ENCODE measurements around the gene KLKB1. TPM values are rescaled to one million over a fixed set of nuclear protein-coding genes. Genes with fewer than 3 reads are reported as not detected.
"Not testable (repeated sequence)": the region's sequence is repeated elsewhere in the genome, so short reads cannot be mapped to it uniquely, and the experiment has no call there.

KLKB1 gene
- total RNA-seq, 2 experiments from 2014 or later: not detected

DNA sequence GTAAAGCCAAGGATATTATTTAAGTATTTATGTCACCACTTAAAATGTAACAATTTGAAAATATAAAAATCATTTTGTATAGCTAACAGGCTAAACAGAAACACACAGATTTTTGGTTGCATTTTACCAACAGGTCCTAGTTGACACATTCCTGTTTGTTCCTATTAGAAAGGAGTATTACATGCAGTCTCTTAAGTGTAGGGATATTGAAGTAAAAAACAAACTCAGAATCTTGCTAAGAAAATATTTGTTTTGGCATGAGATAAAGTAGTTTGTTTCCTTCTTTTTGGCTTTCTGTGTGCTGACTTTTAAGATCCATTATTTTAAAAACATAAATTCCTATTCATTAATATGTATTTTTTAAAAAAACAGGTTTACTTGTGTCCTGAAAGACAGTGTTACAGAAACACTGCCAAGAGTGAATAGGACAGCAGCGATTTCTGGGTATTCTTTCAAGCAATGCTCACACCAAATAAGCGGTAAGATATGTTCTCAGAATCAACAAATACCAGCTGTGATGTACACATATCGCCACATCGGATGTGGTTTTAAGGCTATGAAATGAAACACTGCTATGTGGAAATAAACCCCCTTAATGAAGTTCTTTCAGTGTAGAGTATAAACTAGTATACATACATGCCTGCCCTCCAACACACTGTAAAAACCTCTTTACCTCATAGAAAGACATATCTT lies 45.5 kb downstream of the KLKB1 start:
- intact Hi-C loops (cut with micrococcal nuclease): no loop called here
- Mint-ChIP-seq H3K4me1 (ENCODE audit: low read depth) (no peaks in the 10 kb centered on the region), H3K27me3 (peaks cover 6% of the 10 kb centered on the region), H3K27ac (no peak overlapping the region), H3K36me3 (no peaks in the 10 kb centered on the region), H3K4me3 (no peak overlapping the region), H3K9me3 (no peaks in the 10 kb centered on the region)
- ChIA-PET POLR2A (no interaction called here), CTCF (no interaction called here)
- DNase-seq: no peak

GRCh38 chr4:186273392-186273789 lies 46.1 kb downstream of the KLKB1 start:
- CTCF ChIA-PET; intact Hi-C loops (cut with micrococcal nuclease); H3K27me3 Mint-ChIP-seq; H3K4me1 Mint-ChIP-seq (ENCODE audit: low read depth); H3K4me3 Mint-ChIP-seq; POLR2A ChIA-PET; H3K36me3 Mint-ChIP-seq; DNase-seq; H3K9me3 Mint-ChIP-seq; H3K27ac Mint-ChIP-seq: not testable (repeated sequence)

DNA sequence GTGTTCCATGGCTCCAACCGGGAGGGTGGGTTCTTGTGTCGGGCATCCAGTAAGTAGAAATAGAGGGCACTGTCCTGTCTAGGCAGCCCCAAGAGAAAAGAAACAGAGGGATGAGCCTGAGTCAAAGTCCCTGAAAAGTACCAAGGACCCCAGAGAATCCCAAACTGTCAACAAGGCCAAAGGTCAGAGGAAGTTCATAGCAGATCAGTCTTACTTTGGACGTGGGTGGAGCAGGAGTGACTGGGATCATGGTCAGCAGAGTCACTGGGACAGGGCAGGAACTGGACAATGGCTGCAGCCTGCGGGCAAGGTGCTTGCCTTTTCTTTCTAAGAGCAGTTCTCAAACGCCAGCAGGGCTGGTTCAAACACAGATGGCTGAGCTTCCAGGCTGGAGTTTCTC lies 56.0 kb downstream of the KLKB1 start:
- H3K4me1 Mint-ChIP-seq (ENCODE audit: low read depth): no peaks in the 10 kb centered on the region
- no peaks in the 10 kb centered on the region for H3K36me3 Mint-ChIP-seq
- H3K4me3 Mint-ChIP-seq: no peak overlapping the region
- no peak for DNase-seq
- intact Hi-C loops (cut with micrococcal nuclease): no loop called here
- ChIA-PET POLR2A (no interaction called here), CTCF (no interaction called here)
- H3K9me3 Mint-ChIP-seq: no peaks in the 10 kb centered on the region
- no peak overlapping the region for H3K27ac Mint-ChIP-seq
- H3K27me3 Mint-ChIP-seq: peaks cover 5% of the 10 kb centered on the region

GRCh38 chr4:186285147-186285546 lies 57.8 kb downstream of the KLKB1 start:
- CTCF ChIA-PET: no interaction called here

DNA sequence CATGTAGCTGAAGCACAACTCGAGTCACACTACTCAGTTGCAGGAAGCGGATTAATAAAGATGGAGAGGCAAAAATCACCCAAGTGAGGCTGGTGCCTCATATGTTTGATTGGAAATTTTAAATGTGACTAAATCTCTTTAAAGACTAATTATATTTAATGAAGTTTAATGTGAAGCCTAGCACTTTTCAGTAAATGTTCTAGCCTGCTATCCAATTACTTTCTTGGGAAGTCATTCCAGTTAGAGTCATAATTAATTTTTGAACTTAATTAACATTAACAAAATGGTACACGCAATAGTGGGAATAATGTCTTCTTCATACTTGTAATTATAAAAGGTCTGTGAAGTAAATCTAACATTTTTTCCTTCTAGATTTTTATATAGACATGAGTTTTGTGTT lies 59.3 kb downstream of the KLKB1 start:
- H3K27me3 Mint-ChIP-seq: peaks cover 12% of the 10 kb centered on the region
- no peak overlapping the region for H3K27ac Mint-ChIP-seq
- no peak for DNase-seq
- intact Hi-C loops (cut with micrococcal nuclease): no loop called here
- H3K9me3 Mint-ChIP-seq: no peaks in the 10 kb centered on the region
- no peaks in the 10 kb centered on the region for H3K36me3 Mint-ChIP-seq
- H3K4me3 Mint-ChIP-seq: no peak overlapping the region
- POLR2A ChIA-PET: no interaction called here
- CTCF ChIA-PET: no interaction called here
- H3K4me1 Mint-ChIP-seq (ENCODE audit: low read depth): no peaks in the 10 kb centered on the region

More at GRCh38 chr4:186285147-186285546, 57.8 kb downstream of the KLKB1 start:
- no peak for DNase-seq
- Mint-ChIP-seq H3K27ac (no peak overlapping the region), H3K27me3 (peaks cover 8% of the 10 kb centered on the region), H3K9me3 (no peaks in the 10 kb centered on the region), H3K4me1 (ENCODE audit: low read depth) (no peaks in the 10 kb centered on the region), H3K36me3 (no peaks in the 10 kb centered on the region), H3K4me3 (no peak overlapping the region)
- POLR2A ChIA-PET: no interaction called here
- intact Hi-C loops (cut with micrococcal nuclease): no loop called here

GRCh38 chr4:186291256-186291890 lies 64.1 kb downstream of the KLKB1 start:
- peaks cover 15% of the 10 kb centered on the region for H3K27me3 Mint-ChIP-seq
- no peak overlapping the region for H3K27ac Mint-ChIP-seq
- peaks cover 5% of the 10 kb centered on the region for H3K4me1 Mint-ChIP-seq (ENCODE audit: low read depth)
- H3K4me3 Mint-ChIP-seq: no peak overlapping the region
- H3K36me3 Mint-ChIP-seq: no peaks in the 10 kb centered on the region
- no peaks in the 10 kb centered on the region for H3K9me3 Mint-ChIP-seq
- ChIA-PET CTCF (interaction anchor here (1.5 kb wide), 1 partner anchor 296 kb away, joined by 4 read pairs; no protein-coding TSS in a partner anchor), POLR2A (no interaction called here)
- no peak for DNase-seq
- intact Hi-C loops (cut with micrococcal nuclease): no loop called here

- no peak overlapping the region for H3K4me3 Mint-ChIP-seq
- CTCF ChIA-PET: interaction anchor here (1.8 kb wide), 1 partner anchor 293 kb away, joined by 26 read pairs; no protein-coding TSS in a partner anchor
- intact Hi-C loops (cut with micrococcal nuclease): no loop called here
- H3K27me3 Mint-ChIP-seq: peaks cover 27% of the 10 kb centered on the region
- POLR2A ChIA-PET: no interaction called here
- peak; percentile 39 for DNase-seq
- H3K4me1 Mint-ChIP-seq (ENCODE audit: low read depth): peaks cover 9% of the 10 kb centered on the region
- H3K27ac Mint-ChIP-seq: no peak overlapping the region
- no peaks in the 10 kb centered on the region for H3K9me3 Mint-ChIP-seq
- H3K36me3 Mint-ChIP-seq: no peaks in the 10 kb centered on the region
Measured at GRCh38 chr4:186294160-186294559, 66.9 kb downstream of the KLKB1 start.

- H3K27ac Mint-ChIP-seq: no peak overlapping the region
- peaks cover 29% of the 10 kb centered on the region for H3K27me3 Mint-ChIP-seq
- DNase-seq: no peak
- H3K4me1 Mint-ChIP-seq (ENCODE audit: low read depth): peaks cover 9% of the 10 kb centered on the region
- CTCF ChIA-PET: interaction anchor here (0.7 to 1.1 kb wide), 3 partner anchors 9 to 296 kb away, joined by 3 to 5 read pairs (median 3); no protein-coding TSS in a partner anchor
- POLR2A ChIA-PET: no interaction called here
- H3K4me3 Mint-ChIP-seq: no peak overlapping the region
- H3K36me3 Mint-ChIP-seq: no peaks in the 10 kb centered on the region
- intact Hi-C loops (cut with micrococcal nuclease): no loop called here
- no peaks in the 10 kb centered on the region for H3K9me3 Mint-ChIP-seq
Measured at GRCh38 chr4:186296481-186296880, 69.2 kb downstream of the KLKB1 start.

DNA sequence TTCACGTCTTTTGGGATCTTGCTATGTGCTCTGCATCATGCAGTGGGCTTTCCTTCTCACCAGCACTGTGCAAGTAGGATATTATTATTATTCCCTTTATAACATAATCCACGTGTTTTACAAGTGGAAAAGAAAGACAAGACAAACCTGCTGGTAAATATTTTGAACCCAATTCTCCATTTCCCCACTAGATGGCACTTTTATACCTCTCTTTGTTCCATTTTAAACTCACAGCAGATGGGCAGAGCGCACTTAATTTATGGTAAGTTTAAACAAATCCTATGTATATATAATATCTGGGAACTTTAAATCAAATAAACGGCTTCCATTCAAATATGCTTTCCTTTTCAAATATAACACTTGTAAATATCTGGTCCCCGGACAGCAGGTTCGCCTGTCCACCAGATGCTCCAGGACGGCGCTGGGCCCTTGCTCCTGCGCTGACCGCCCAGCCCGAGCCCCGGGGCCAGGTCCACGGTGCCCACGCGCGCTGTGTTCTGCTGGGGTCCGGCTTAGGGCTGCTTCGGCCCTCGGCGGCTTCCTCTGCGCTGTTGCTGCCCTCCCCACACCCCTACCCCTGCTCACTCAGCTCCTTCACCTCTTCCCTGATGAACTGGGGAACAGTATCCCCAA lies 69.8 kb downstream of the KLKB1 start:
- H3K27ac Mint-ChIP-seq: no peak overlapping the region
- peaks cover 9% of the 10 kb centered on the region for H3K4me1 Mint-ChIP-seq (ENCODE audit: low read depth)
- peaks cover 29% of the 10 kb centered on the region for H3K27me3 Mint-ChIP-seq
- no peak overlapping the region for H3K4me3 Mint-ChIP-seq
- no peaks in the 10 kb centered on the region for H3K36me3 Mint-ChIP-seq
- CTCF ChIA-PET: interaction anchor here (3.1 kb wide), 1 partner anchor 290 kb away, joined by 20 read pairs; no protein-coding TSS in a partner anchor
- H3K9me3 Mint-ChIP-seq: no peaks in the 10 kb centered on the region
- DNase-seq: no peak
- intact Hi-C loops (cut with micrococcal nuclease): loop anchor here (1.0 kb wide), 1 partner anchor 290 kb away; no protein-coding TSS in a partner anchor
- POLR2A ChIA-PET: no interaction called here

GRCh38 chr4:186298031-186298647 lies 70.8 kb downstream of the KLKB1 start:
- no peak for DNase-seq
- no peak overlapping the region for H3K27ac Mint-ChIP-seq

DNA sequence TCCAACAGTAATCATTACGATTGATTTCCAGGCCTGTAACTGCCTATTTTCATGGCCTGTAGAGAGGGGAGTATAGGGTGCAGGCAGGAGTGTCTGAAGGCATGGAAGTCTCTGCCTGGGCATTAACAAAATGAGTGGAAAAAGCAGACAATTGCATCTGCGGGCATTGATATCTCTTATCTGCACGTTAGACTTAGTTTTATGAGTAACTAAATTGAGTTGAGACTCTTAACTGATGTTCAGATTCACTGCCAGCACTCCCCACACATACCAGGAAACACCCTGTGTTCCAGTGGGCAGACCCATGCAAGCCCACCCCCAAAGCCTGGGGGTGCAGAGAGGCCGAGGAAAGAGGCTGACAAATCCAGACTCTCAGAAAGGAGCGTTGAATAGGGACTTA lies 72.0 kb downstream of the KLKB1 start:
- ChIA-PET POLR2A (no interaction called here), CTCF (interaction anchor here (3.1 kb wide), 1 partner anchor 288 kb away, joined by 20 read pairs; no protein-coding TSS in a partner anchor)
- peaks cover 4% of the 10 kb centered on the region for H3K4me1 Mint-ChIP-seq (ENCODE audit: low read depth)
- no peaks in the 10 kb centered on the region for H3K36me3 Mint-ChIP-seq
- intact Hi-C loops (cut with micrococcal nuclease): no loop called here
- H3K27ac Mint-ChIP-seq: no peak overlapping the region
- H3K27me3 Mint-ChIP-seq: peaks cover 23% of the 10 kb centered on the region
- H3K9me3 Mint-ChIP-seq: no peaks in the 10 kb centered on the region
- no peak for DNase-seq
- H3K4me3 Mint-ChIP-seq: no peak overlapping the region

More at GRCh38 chr4:186298031-186298647, 70.8 kb downstream of the KLKB1 start:
- Mint-ChIP-seq H3K36me3 (no peaks in the 10 kb centered on the region), H3K4me3 (no peak overlapping the region), H3K4me1 (ENCODE audit: low read depth) (peaks cover 9% of the 10 kb centered on the region), H3K9me3 (no peaks in the 10 kb centered on the region), H3K27me3 (peaks cover 29% of the 10 kb centered on the region)
- POLR2A ChIA-PET: no interaction called here
- CTCF ChIA-PET: interaction anchor here (3.1 kb wide), 1 partner anchor 289 kb away, joined by 20 read pairs; no protein-coding TSS in a partner anchor
- intact Hi-C loops (cut with micrococcal nuclease): no loop called here

GRCh38 chr4:186300659-186301390 lies 73.5 kb downstream of the KLKB1 start:
- no peak for DNase-seq
- no peaks in the 10 kb centered on the region for H3K36me3 Mint-ChIP-seq
- intact Hi-C loops (cut with micrococcal nuclease): no loop called here
- no peaks in the 10 kb centered on the region for H3K9me3 Mint-ChIP-seq
- H3K4me3 Mint-ChIP-seq: no peak overlapping the region
- H3K27ac Mint-ChIP-seq: no peak overlapping the region
- H3K27me3 Mint-ChIP-seq: peaks cover 28% of the 10 kb centered on the region
- CTCF ChIA-PET: no interaction called here
- POLR2A ChIA-PET: no interaction called here
- H3K4me1 Mint-ChIP-seq (ENCODE audit: low read depth): peaks cover 4% of the 10 kb centered on the region

Data from activated CD4-positive, alpha-beta memory T cell treated with anti-CD3 and anti-CD28 coated beads for 36 hours (primary cell).